ENCODE data around the gene RND2.
"Not testable (repeated sequence)": the region's sequence is repeated elsewhere in the genome, so short reads cannot be mapped to it uniquely, and the experiment has no call there.

RND2 gene

DNA sequence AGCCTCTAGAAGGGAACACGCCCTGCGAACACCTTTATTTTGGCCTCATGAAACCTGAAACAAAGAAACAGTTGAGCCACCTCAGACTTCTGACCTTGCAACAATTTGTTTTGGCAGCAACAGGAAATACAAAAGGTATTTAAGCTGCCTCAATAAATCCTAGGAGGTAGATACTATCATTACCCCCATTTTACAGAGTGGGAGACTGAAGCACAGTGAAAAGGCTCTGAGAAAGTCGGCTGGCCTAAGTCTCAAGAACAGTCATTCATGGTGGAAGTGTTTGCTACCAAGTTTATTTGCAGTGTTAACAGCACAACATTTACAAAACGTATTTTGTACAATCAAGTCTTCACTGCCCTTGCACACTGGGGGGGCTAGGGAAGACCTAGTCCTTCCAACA lies 19.0 kb downstream of the RND2 start:
- no peak for TF ChIP-seq CTCF (IDR thresholded peaks at IDR 0.05)
- no peak for DNase-seq (ENCODE audit: low spot score)
- no peak overlapping the region for H3K4me3 ChIP-seq
- H3K27ac ChIP-seq: no peak overlapping the region

- H3K27ac ChIP-seq: no peak overlapping the region
- no peak overlapping the region for H3K4me3 ChIP-seq
- DNase-seq (ENCODE audit: low spot score): no peak
- no peak for TF ChIP-seq CTCF (IDR thresholded peaks at IDR 0.05)
These were observed 26.9 kb downstream of the RND2 start for GRCh38 chr17:43051969-43052368.

GRCh38 chr17:43053008-43053407 lies 28.0 kb downstream of the RND2 start:
- H3K27ac ChIP-seq; H3K4me3 ChIP-seq; DNase-seq (ENCODE audit: low spot score): not testable (repeated sequence)

GRCh38 chr17:43056051-43056450 lies 31.0 kb downstream of the RND2 start:
- no peak for TF ChIP-seq CTCF (IDR thresholded peaks at IDR 0.05)
- DNase-seq (ENCODE audit: low spot score): no peak
- Histone ChIP-seq H3K4me3 (no peak overlapping the region), H3K27ac (no peak overlapping the region)

DNA sequence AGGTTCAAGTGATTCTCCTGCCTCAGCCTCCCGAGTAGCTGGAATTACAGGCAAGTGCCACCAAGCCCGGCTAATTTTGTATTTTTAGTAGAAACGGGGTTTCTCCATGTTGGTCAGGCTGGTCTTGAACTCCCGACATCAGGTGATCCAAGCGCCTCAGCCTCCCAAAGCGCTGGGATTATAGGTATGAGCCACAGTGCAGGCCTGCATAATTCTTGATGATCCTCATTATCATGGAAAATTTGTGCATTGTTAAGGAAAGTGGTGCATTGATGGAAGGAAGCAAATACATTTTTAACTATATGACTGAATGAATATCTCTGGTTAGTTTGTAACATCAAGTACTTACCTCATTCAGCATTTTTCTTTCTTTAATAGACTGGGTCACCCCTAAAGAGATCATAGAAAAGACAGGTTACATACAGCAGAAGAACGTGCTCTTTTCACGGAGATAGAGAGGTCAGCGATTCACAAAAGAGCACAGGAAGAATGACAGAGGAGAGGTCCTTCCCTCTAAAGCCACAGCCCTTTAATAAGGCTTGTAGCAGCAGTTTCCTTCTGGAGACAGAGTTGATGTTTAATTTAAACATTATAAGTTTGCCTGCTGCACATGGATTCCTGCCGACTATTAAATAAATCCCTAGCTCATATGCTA lies 38.1 kb downstream of the RND2 start:
- Histone ChIP-seq H3K4me3 (no peak overlapping the region), H3K27ac (no peak overlapping the region)
- TF ChIP-seq CTCF (IDR thresholded peaks at IDR 0.05): no peak
- no peak for DNase-seq (ENCODE audit: low spot score)

DNA sequence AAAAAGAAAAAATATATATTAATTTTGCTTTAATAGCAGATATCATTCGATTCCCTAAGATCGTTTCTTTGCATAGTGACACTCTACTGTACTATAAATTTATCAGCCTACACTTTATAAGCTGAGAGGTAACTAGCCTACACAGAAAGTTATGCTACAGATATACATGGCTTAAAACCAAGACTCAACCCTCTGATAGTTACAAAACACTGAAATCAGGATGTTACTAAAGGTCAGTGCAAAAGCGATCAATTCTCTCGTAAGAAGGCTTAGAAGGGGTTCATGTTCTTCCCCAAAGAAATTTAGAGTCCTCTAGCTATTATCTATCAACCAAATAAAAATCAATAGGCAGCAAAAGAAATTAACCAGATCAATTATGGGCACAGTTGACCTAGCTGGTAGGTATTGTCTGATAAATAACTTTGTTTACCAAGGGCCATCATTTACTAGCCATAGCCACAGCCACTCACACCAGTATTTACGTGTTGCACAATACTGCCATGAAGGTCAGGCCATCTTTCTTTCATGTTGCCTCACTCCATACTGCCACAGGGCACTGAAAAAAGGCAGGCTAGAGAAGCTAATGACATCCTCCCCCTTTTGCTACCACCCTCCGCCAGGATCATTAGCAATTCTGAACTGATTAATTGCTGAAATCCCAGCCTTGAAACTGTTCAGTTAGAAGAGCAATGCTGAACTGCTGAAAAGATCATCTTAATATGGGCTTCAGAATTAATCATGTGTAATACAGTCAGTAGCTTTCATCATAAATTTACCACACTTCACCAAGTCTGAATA lies 43.7 kb downstream of the RND2 start:
- DNase-seq (ENCODE audit: low spot score): no peak
- H3K27ac ChIP-seq: no peak overlapping the region

GRCh38 chr17:43069368-43069898 lies 44.4 kb downstream of the RND2 start:
- no peak for DNase-seq (ENCODE audit: low spot score)
- Histone ChIP-seq H3K27ac (no peak overlapping the region), H3K4me3 (no peak overlapping the region)
- TF ChIP-seq CTCF (IDR thresholded peaks at IDR 0.05): no peak

More for the DNA sequence above, 43.7 kb downstream of the RND2 start:
- H3K4me3 ChIP-seq: no peak overlapping the region
- TF ChIP-seq CTCF (IDR thresholded peaks at IDR 0.05): no peak
